Effector memory CD4-positive, alpha-beta T cell (primary cell): ENCODE measurements around the gene RBFA.

Source experiments
- DNase-seq, 3 donors: peaks; one replicate each; pipeline ENCODE4 v3.0.0-alpha.2; 2020
- H3K27ac ChIP-seq: 2 replicates; pipeline ENCODE4 v1.7.0; 2013; ENCODE audit warnings: mild to moderate bottlenecking, low read length, moderate library complexity; ENCODE audit not compliant: insufficient read depth, poor library complexity, severe bottlenecking
- H3K27me3 ChIP-seq: replicated peaks from 2 replicates; pipeline ENCODE4 v1.7.0; 2013; ENCODE audit warnings: mild to moderate bottlenecking, low read length; ENCODE audit not compliant: insufficient read depth, control insufficient read depth, poor library complexity, severe bottlenecking
- H3K36me3 ChIP-seq: 2 replicates; pipeline ENCODE4 v1.7.0; 2013; ENCODE audit warnings: mild to moderate bottlenecking, low read length, moderate library complexity; ENCODE audit not compliant: control insufficient read depth, insufficient read depth
- H3K4me1 ChIP-seq: 2 replicates; pipeline ENCODE4 v1.7.0; 2013; ENCODE audit warnings: low read length, mild to moderate bottlenecking; ENCODE audit not compliant: control insufficient read depth, insufficient read depth, poor library complexity, severe bottlenecking
- H3K4me3 ChIP-seq: 2 replicates; pipeline ENCODE4 v1.7.0; 2013; ENCODE audit warnings: low read length, low read depth, mild to moderate bottlenecking; ENCODE audit not compliant: insufficient read depth, poor library complexity, severe bottlenecking
- H3K9me3 ChIP-seq: 2 replicates; pipeline ENCODE4 v1.7.0; 2013; ENCODE audit warnings: mild to moderate bottlenecking, low read length, moderate library complexity; ENCODE audit not compliant: control insufficient read depth

RBFA gene

DNA sequence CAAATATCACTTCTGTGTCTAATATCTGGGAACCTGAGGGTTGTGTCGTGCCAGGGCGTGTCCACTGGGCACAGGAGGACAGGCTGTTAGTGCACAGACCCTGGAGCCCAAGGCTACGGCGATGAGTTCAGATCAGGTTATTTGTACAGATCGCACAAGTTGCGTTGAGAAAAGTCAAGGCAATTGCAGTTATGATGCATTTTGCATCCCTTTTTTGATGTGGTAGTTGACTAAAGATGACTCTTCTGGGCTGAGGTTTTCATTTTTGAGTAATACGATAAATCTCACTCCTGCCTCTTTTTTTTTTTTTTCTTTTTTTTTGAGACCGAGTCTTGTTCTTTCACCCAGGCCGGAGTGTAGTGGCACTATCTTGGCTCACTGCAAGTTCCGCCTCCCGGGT, 7.2 kb downstream of the RBFA start:
- H3K27ac ChIP-seq: no peak overlapping the region
- no peaks in the 10 kb centered on the region for H3K27me3 ChIP-seq
- DNase-seq: no peak
- peaks cover 11% of the 10 kb centered on the region for H3K36me3 ChIP-seq
- H3K9me3 ChIP-seq: no peaks in the 10 kb centered on the region
- H3K4me3 ChIP-seq: no peak overlapping the region
- no peaks in the 10 kb centered on the region for H3K4me1 ChIP-seq

GRCh38 chr18:80042785-80043184, 8.6 kb downstream of the RBFA start:
- Histone ChIP-seq H3K36me3 (peaks cover 11% of the 10 kb centered on the region), H3K4me3 (no peak overlapping the region), H3K4me1 (no peaks in the 10 kb centered on the region), H3K27ac (no peak overlapping the region), H3K27me3 (no peaks in the 10 kb centered on the region), H3K9me3 (no peaks in the 10 kb centered on the region)
- DNase-seq: no peak

DNA sequence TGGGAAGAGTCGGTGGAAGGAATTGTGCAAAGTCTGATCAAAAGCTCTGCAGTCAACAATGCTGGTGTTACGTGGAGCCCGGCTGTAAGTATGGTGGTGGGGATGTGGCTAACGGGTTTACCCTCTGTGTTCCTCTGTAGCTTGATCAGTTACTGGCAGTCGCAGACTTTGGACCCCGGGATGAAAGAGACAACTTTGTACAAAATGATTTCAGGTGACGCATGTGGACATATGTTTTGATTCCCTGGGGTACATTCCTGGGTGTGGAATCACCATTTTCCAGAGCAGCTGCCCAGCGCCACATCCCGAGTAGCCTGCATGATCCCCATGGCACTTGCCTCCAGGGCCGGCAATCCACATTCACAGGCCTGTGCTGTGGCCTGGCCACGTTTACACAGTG, 9.8 kb downstream of the RBFA start:
- Histone ChIP-seq H3K27ac (no peak overlapping the region), H3K4me1 (no peaks in the 10 kb centered on the region), H3K4me3 (no peak overlapping the region), H3K27me3 (no peaks in the 10 kb centered on the region), H3K9me3 (no peaks in the 10 kb centered on the region), H3K36me3 (peaks cover 5% of the 10 kb centered on the region)
- no peak for DNase-seq

DNA sequence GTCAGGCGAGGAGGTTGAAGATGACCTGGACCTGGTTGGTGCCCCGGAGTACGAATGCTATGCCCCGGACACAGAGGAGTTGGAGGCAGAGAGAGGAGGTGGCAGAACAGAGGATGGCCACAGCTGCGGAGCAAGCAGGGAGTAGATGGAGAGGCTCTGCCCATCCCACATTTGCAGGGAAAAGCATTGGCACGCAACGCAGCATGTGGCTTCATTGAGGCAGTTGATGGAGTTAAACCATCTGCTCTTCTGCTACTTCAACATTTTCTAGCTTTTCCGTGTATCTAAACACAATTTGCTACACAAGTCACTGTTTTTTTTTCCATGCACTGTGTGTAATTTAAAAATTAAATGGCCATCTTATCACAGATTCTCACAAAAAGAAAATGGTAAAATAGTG, 11.8 kb downstream of the RBFA start:
- H3K4me1 ChIP-seq: no peaks in the 10 kb centered on the region
- no peak for DNase-seq
- H3K27ac ChIP-seq: no peak overlapping the region
- peaks cover 5% of the 10 kb centered on the region for H3K36me3 ChIP-seq
- H3K4me3 ChIP-seq: no peak overlapping the region
- H3K27me3 ChIP-seq: no peaks in the 10 kb centered on the region
- no peaks in the 10 kb centered on the region for H3K9me3 ChIP-seq

DNA sequence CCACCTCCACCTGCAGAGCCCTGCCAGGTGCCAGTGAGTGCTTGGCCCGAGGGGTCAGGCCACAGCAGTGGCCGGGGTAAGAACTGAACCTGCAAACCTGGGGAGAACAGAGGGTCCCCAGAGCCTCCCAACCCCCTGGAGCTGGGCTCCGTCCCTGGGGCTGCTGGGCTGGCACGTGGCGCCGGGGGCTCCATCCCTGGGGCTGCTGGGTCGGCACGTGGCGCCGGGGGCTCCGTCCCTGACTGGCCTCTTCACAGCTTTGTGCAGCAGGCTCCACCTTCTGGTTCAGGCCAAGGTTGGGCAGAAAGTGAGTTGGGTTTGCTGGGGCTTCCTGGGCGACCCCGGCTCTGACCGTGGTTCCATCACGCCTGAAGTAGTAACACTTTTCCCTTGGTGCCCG, 12.2 kb downstream of the RBFA start:
- no peak for DNase-seq
- peaks cover 5% of the 10 kb centered on the region for H3K36me3 ChIP-seq
- H3K27me3 ChIP-seq: no peaks in the 10 kb centered on the region
- no peaks in the 10 kb centered on the region for H3K9me3 ChIP-seq
- no peaks in the 10 kb centered on the region for H3K4me1 ChIP-seq
- H3K4me3 ChIP-seq: no peak overlapping the region
- H3K27ac ChIP-seq: no peak overlapping the region

- Histone ChIP-seq H3K36me3 (peaks cover 5% of the 10 kb centered on the region), H3K27ac (no peak overlapping the region)
These were observed 12.8 kb downstream of the RBFA start for GRCh38 chr18:80046961-80047541.

GRCh38 chr18:80050797-80051196, 16.6 kb downstream of the RBFA start:
- H3K9me3 ChIP-seq: no peaks in the 10 kb centered on the region
- no peaks in the 10 kb centered on the region for H3K27me3 ChIP-seq
- no peaks in the 10 kb centered on the region for H3K36me3 ChIP-seq
- no peaks in the 10 kb centered on the region for H3K4me1 ChIP-seq
- H3K4me3 ChIP-seq: no peak overlapping the region
- H3K27ac ChIP-seq: no peak overlapping the region
- DNase-seq: no peak

More at GRCh38 chr18:80046961-80047541, 12.8 kb downstream of the RBFA start:
- Histone ChIP-seq H3K27me3 (no peaks in the 10 kb centered on the region), H3K4me1 (no peaks in the 10 kb centered on the region), H3K9me3 (no peaks in the 10 kb centered on the region), H3K4me3 (no peak overlapping the region)
- no peak for DNase-seq

GRCh38 chr18:80056095-80056494, 21.9 kb downstream of the RBFA start:
- H3K9me3 ChIP-seq: peaks cover 10% of the 10 kb centered on the region
- H3K27me3 ChIP-seq: no peaks in the 10 kb centered on the region
- H3K27ac ChIP-seq: no peak overlapping the region
- H3K4me1 ChIP-seq: no peaks in the 10 kb centered on the region
- no peak overlapping the region for H3K4me3 ChIP-seq
- no peaks in the 10 kb centered on the region for H3K36me3 ChIP-seq
- no peak for DNase-seq

DNA sequence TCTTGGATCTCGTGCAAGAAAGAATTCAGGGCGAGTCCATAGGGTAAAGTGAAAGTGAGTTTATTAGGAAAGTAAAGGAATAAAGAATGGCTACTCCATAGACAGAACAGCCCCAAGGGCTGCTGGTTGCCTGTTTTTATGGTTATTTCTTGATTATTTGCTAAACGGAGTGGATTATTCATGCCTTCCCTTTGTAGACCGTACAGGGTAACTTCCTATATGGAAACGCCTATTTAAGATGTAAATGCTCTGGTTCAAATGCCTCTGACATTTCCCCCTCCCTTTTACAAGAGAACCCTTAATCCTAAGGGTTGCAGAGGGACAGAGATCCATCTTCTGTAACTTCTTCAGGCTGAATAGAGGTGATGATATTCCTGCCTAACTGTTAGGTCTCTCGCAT, 25.7 kb downstream of the RBFA start:
- DNase-seq: no peak
- no peaks in the 10 kb centered on the region for H3K4me1 ChIP-seq
- peaks cover 10% of the 10 kb centered on the region for H3K9me3 ChIP-seq
- H3K36me3 ChIP-seq: no peaks in the 10 kb centered on the region
- H3K27me3 ChIP-seq: no peaks in the 10 kb centered on the region
- no peak overlapping the region for H3K27ac ChIP-seq
- no peak overlapping the region for H3K4me3 ChIP-seq

GRCh38 chr18:80065705-80066104, 31.5 kb downstream of the RBFA start:
- DNase-seq: no peak
- H3K27me3 ChIP-seq: no peaks in the 10 kb centered on the region
- H3K9me3 ChIP-seq: no peaks in the 10 kb centered on the region
- no peaks in the 10 kb centered on the region for H3K4me1 ChIP-seq
- no peak overlapping the region for H3K27ac ChIP-seq
- no peak overlapping the region for H3K4me3 ChIP-seq
- H3K36me3 ChIP-seq: no peaks in the 10 kb centered on the region
